HG03025 (cell line): Measurements from ENCODE around the gene GALNS.
"Not testable (repeated sequence)": the region's sequence is repeated elsewhere in the genome, so short reads cannot be mapped to it uniquely, and the experiment has no call there.

ENCODE experiments used
- ATAC-seq: cut with Tn5 transposase; IDR thresholded peaks from one replicate; pipeline ENCODE4 v1.9.1; 2021; ENCODE audit warnings: mild to moderate bottlenecking, moderate library complexity; ENCODE audit not compliant: unreplicated experiment, low FRiP score

Gene GALNS

DNA sequence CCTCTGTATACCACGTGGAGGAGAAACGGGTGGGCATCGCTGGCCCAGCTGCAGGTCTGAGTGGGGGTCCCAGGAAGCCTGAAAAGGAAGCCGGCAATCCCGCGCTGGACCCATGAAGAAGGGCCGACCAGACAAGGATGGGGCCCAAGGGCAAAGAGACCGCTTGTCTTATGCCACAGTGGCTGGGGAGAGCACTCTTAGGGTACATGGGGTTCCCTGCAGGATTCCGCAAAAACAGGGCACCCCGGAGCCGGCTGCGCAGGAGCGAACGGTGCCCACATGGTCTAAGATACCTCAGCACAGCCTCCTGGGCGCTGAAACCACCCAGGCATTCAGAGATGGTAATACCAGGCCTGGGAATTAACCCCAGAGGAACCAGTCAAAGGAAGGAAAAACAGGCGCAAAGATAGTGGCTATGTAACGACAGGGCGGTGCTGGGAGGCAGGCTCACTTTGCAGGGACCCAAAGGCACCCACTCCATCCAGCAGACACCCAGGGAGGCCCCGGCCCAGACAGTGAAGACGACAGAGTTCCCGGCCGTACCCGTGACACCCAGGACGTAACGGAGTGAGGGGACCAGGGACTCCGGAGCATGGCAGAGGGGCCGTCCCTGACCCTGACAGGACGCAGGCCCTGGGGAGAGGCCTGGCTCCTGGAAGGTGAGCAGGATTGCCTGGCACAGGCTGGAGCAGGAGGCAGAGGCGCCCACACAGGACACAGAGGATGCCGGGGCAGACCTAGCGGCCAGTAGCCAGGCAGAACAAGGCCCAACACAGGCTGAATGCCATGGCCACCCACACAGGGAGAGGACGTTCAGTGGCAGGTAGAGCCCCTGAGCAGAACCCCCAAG is 82.0 kb downstream of the GALNS start:
- no peak for ATAC-seq

DNA sequence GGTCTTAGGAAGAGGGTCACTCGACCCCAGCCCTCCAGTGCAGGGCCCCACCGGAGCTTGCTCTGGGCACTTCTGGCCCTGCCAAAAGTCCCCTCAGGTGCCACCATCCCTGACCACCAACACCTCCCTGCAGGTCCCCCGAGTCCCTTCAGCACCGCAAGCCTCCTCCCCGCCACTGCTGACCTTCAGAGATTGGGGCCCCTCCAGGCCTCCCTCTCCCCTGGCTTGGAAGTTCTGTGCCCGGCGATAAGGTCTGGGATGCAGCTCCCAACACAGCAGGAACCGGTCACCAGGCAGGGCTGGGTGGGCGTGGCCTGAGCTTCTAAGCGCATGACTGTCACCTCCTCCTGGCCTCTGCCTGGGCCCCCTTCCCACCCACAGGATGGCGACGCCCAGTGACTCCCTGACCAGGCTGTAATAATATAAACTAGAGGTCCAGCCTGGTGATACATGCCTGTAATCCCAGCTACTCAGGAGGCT is 82.9 kb downstream of the GALNS start:
- no peak for ATAC-seq

- no peak for ATAC-seq
Observed at GRCh38 chr16:88772871-88773811, 83.6 kb downstream of the GALNS start.

GRCh38 chr16:88771781-88772180 is 85.0 kb downstream of the GALNS start:
- not testable (repeated sequence) for ATAC-seq

DNA sequence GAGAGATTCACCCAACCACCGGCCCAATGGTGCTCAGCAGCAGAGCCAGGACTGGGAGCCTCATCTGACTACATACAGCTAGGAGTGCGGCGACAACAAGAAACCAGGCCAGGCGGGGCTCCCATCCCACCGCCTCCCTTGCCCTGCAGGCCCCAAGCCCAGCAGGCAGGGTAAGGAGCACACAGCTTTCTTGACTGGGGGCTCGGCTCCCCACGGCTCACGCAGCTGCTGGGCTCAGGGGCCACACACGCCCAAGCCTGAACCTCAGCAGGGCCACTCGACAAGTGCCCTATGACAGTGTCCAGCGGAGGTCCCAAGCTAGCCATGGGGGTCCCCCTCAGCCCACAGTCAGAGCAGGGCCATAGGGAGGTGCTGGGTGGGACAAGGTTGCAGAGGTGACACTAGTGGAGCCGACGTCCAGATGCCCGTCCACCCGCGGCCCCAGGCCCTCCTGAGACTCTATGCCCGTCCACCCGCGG is 85.4 kb downstream of the GALNS start:
- ATAC-seq, result no peak

GRCh38 chr16:88770461-88771293 is 86.1 kb downstream of the GALNS start:
- no peak for ATAC-seq

- no peak for ATAC-seq
Observed at GRCh38 chr16:88769617-88770460, 86.9 kb downstream of the GALNS start.

DNA sequence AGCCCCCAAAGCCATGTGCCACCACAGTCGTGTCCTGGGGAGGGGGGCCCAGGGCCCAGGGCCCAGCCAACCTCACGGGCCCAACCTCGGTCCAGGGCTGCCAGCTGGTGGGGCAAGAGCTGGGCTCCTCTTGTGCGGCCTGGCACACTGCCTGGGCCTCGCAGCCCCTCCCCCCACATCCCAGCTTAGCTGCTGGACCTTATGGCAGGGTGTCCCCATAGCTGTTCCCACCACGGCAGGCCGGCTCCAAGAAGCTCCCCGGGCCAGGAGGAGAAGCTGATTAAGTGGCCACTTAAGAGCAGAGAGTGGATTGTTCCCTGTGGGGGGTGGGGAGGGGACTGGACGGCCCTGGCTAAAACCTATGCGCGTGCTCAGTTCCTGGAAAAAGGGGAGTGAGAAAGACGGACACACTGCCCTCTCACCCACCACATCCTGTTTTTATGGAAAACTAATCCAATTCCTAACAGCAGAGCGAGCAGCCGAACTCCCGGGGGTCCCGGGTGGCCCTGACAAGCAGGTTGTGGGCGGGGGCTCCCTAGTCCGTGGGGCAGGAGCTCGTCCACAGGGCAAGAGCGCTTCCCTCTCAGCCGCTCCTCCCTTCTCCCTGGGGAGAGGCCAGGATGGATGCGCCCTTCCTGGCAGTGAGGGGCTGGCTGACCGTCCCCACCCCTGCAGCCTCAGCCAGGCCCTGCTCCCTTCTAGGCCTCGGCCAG is 88.5 kb downstream of the GALNS start:
- no peak for ATAC-seq

DNA sequence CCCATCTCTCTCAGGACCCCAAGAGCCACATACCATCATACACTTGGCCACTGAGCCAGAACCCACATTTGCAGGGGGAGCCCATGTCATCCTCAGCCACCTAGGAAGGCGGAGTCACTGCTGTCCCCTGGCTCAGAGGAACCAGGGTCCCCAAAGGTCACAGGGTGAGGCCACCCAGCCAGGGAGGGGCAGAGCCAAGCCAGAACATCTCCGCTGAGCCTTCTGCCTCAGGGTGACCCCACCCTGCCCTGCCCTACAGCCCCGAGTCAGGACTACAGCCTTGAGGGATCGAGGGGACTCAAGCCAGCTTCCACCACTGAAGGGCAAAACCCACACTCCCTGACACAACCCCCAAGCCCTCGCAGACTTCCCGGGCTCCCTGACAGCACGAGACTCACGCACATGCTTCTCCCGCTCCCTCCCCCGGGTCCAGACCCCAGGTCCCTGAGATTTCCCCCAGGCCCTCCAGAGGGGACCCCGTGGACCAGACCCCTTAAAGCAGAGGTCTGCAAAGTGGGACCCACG is 89.1 kb downstream of the GALNS start:
- no peak for ATAC-seq

DNA sequence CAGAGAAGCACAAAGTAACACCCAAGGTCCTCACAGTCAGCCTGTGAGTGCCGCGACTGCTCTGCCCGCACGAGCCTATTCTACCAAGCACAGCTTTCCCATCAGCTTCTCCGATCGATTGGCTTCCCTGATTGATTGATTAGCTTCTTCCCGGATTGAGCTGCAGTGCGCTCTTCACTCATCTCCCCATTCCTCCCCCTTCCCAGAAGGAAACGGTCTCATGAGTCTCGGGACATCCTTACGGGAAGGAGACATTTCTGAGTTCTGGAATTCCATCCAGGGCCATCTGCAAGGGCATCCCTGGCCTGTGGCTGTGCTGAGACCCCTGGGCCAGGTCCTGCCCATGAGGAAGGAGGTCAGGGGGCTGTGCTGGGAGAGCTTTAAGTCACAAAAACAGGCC is 89.8 kb downstream of the GALNS start:
- no peak for ATAC-seq

- ATAC-seq, result no peak
Observed at GRCh38 chr16:88764913-88765349, 91.8 kb downstream of the GALNS start.

- no peak for ATAC-seq
Observed at GRCh38 chr16:88764080-88764479, 92.7 kb downstream of the GALNS start.
